HG02588 (cell line): ENCODE data around the gene WEE2.
A peak's percentile ranks its signal among the peaks of the same experiment; 100 is the strongest.
"Not testable (repeated sequence)": the region's sequence is repeated elsewhere in the genome, so short reads cannot be mapped to it uniquely, and the experiment has no call there.

Experiments used
- ATAC-seq: cut with Tn5 transposase; IDR thresholded peaks from one replicate; pipeline ENCODE4 v1.9.1; 2021; ENCODE audit warnings: mild to moderate bottlenecking, moderate library complexity; ENCODE audit not compliant: unreplicated experiment

The WEE2 gene

DNA sequence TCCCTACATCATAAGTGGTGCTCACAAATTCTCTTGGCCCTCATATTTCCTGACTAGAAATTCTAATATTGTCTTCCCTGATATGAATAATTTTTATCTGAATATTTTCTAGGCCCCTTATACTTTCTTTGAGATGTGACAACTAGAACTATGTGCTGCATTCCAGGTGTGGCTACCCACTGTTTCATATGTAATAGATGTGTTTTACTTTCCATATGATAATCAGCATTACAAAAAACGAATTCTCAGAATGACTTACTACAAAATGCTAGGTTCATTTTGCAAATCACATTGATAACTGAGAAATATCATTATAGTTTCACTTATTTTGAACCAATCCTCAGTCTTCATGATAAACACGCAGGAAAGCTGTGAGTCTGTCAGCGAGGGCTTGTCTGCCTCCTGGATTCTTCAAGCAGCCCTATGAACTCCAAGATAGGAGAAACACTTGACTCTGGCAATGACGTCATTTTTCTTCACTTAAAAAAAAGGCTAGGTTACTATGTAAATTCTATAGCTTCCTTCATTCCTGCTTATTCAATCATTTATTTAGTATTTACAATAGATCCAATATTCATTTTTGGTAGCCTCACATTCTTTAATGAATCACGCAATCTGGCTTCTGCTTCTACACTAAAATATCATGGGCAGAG is 4.6 kb downstream of the WEE2 start:
- ATAC-seq = no peak

DNA sequence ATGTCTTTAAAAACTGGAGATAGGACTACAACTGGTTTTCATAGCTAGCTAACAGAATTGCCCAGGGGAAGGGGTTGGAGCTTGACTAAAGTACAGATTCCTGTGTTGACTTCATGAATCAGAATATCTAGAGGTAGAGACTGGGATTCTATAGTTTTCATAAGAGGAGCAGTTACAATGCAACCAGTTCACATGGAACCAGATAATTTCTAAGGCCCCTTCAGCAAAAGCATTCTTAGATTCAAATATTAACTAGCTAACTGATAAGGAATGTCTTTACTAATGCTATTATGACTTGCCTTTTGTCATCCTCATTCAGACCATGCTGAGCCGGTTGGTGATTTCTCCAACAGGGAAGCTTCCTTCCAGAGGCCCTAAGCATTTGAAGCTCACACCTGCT is 5.7 kb downstream of the WEE2 start:
- no peak for ATAC-seq

DNA sequence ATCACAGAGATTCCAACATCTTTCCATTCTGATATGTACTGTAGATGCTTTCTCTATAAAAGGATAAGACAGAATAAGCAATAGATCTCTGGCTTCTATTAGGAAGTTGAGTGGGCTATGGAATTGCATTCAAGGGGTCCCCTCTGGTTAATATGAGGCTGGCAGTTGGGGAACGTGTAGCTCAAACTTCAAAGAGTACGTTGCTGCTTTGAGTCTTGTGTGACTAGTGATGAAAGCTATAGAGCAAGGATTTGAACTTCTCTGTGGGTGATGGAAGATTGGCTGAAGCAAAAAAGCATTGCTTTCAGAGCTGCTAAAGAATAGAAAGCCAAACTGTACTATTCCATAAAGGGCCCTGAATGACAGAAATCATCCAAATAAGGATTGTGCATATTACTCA is 6.4 kb downstream of the WEE2 start:
- no peak for ATAC-seq

DNA sequence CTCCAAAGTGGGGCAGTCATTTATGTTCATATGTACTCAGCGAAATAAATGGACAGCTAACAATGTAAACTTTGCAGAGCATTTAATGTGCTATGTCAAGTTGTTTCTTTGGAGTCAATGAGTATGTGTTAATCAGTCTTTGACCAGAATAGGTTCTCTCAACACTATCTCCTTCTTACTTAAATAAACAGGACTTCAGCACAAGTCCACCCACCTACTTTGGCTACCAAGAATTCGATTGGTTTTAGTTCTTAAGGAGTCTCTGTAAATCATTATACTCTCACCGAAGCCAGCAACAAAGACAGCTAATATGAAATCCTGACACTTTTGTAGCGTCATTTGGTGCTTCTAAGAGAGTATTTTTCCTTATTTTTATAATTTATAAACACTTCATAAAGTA is 6.9 kb downstream of the WEE2 start:
- ATAC-seq = no peak

DNA sequence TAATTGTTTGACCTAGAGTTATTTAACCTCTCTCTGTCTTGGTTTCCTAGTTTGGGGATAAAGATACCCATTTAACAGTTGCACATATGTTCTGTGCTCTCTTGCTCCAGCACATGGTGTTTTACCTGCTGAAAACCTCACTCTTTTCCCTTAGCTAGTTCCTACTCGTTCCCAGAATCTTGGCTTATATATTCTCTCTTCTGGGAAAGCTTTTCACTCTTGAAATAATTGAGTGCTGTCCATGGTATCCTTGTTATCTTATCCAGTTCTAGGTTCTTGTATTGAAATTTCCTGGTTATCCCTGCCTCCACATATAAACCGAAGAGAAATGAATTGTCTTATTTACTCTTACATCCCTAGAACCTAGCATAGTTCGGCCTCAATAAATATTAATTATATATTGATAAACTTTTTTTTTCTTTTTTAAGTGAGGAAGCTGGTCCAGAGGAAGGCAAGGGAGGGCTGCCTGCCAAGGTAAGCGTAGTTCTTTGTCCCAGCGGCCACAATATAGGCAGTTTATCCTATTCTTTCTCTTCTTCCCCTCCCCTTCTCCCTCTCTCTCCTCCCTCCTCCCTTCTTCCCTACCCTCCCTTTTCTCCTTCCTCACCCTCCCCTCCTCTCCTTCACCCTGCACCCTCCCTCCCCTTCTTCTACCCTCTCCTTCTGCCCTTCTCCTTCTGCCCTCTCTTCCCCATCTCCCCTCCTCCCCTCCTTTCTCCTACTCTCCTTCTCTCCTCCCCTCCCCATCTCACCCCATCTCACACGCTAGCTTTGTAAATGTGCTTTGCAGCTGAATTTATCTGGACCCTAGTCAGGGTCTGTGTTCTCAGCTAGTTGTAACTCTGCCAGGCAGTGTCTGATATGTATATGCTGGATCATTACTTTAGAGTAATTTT is 7.9 kb downstream of the WEE2 start:
- no peak for ATAC-seq

DNA sequence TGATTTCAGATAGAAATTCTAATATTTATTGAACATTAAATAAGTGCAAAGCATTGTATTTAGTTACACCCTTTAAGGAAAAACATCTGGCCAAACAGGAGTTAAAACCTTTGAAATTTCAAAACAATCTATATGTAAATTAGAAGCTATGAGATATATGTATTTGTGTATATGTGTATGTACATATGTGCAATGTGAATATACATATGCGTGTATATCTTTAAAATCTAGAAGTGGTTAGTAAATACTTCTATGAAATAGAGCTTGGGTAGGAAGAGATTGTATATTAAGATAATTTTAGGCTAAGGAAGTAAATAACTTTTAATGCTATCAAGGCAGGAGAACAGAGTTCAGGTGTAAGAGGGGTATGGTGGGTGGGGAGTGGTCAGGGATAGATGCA is 9.3 kb downstream of the WEE2 start:
- no peak for ATAC-seq

DNA sequence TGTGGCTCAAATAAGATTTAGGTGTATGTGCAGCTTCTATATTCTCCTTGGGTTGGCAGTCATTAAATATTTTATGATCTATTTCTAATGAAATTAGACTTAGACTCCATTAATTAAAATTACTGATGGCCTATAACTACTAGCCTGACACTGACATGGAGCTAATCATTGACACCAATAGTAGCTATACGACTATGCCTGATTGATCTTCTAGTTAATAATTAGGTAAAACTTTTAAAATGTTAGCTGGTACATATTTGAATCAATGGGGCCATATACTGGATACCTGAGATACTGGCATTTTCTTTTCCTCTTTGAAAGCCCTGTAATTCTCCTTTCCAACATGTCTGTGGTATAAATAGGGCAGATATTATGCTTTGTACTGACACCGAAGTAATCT is 14.4 kb downstream of the WEE2 start:
- no peak for ATAC-seq

DNA sequence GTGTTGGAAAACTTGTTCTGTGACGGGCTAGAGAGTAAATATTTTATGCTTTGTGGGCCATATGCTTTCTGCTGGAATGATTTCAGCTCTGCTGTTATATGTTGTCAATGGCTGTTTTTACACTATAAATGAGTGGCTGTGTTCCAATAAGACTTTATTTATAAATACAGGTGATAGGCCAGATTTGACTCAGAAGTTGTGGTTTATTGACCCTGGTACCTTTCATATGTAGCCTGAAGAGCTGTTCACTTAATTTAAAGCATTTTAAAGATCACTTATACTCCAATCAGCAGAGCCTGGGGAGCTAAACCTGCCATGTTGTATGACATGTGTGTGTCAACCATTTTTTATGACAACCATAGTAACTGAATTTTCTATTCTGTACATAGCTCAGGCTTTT is 20.9 kb downstream of the WEE2 start:
- no peak for ATAC-seq

DNA sequence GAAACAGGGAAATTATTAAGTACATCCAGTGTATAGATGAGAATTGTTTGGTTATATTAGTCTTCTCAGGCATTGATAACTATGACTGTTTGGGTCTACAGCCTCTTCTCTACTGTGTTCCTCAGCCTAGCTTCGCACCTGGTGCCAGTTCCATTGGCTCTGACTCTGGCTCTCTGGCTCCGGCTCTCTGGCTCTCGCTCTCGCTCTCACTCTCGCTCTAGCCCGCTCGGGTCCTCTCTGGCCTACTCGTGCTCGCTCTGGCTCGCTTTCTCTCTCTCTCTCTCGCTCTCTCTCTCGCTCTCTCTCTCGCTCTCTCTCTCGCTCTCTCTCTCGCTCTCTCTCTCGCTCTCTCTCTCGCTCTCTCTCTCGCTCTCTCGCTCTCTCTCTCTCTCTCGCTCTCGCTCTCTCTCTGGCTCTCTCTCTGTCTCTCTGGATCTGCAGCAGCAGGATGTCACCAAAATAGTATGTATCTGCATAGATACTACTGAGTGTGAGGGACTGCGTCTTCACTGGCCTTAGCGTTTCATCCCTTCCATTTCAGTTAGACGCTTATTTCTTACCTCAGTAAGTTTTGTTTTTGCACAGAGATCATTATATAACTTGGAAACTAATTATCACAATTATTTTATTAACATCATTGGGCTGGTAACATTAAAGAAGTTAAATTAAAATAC is 23.5 kb downstream of the WEE2 start:
- ATAC-seq = no peak

DNA sequence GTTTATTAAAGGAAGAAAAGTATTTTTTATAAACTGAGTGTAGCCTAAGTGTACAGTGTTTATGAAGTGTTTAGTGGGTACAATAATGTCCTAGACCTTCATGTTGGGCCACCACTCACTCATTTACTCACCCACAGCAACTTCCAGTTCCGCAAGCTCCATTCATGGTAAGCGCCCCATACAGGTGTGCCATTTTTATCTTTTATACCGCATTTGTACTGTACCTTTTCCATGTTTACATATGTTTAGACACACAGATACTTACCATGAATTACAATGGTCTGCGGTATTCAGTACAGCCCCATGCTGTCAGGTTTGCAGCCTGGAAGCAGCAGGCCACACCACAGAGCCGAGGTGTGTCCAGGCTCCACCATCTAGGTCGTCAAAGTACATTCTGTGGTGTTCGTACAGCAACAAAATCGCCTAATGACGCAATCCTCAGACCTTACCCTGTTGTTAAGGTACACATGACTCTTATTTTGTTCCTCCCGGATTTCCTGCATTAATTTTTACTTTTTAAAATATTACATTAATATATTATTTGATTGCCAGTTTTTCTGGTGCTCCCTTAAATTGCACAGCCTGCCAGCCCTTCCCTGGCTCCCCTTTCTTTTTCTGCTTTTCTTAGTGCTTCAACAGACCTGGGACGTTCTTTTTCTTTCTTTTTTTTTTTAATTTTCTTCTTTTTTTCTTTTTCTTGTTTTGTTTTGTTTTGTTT is 29.1 kb downstream of the WEE2 start:
- no peak for ATAC-seq

DNA sequence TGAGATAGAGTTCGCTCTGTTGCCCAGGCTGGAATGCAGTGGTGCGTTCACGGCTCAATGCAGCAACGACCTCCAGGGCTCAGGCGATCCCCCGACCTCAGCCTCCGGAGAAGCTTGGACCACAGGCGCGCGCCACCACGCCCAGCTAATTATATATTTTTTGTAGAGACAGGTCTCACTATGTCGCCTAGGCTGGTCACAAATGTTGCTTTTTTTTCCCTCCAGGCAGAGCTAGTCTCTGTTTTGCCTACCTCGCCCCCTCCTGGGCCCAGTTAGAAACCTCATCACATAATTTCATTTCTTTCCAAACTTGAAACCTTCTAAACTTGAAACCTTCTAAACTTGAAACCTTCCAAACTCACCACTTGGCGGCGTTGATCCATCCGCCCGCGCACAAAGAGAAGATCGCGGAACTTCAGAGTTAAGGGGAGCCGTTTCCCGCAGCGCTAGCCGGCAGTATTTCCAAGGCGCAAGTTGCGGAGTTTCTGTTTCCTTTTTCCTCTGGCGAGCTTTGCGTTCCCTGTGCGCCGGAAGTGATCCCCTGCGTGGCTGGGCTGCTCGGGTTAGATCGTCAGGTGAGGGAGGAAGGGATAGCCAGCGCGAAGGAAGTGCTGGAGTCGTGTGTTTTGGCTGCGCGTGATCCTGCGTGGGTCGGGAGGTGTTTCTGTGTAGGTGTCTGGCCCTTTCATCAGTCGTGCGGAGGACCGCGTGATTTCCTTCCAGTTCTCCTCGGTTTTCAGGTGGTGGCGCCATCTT is 29.9 kb downstream of the WEE2 start, which contains the start of gene SSBP1:
Gene SSBP1 (plus strand): TSS at position 523 of the 756 bp plus-strand sequence. CDS start 809 bp downstream, outside the sequence.
- ATAC-seq = peak; percentile 92

DNA sequence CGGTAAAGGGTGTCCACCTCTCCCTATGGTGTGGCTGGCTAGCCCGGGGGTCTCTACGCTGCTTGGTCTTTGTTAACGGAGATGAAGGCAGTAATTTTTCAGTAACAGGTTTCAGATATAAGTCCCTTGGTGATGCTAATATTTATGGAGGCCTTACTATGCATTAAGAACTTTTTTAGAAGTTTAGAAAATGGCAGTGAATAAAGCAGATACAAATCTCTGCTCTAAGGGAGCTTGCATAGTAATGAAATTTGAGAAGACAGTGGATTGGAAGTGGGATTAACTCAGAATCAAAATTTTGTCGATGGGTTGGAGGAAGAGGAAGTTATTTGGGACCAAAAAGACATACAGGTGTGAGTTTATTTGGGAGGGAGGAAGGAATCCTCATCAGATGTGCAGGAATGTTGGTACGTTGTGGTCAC is 30.4 kb downstream of the WEE2 start:
- no peak for ATAC-seq

DNA sequence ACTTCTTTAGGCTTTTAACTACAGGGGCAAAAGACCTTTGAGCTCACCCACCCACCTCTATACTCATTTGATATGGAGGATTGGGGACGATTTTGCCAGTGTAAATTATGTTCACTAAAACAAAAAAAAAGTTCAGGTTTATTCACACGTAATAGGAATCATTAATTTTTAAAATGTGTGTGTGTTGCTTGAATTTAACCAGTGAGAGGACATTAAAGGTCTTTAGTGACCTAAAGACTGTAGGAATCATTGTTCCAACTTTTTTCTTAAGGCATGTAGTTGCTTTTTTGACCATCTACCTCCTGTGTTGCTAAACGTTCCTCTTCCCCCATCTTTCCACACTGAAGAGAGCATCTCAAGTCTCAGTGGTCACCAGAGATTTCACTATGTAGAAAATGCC is 31.1 kb downstream of the WEE2 start:
- ATAC-seq = no peak

DNA sequence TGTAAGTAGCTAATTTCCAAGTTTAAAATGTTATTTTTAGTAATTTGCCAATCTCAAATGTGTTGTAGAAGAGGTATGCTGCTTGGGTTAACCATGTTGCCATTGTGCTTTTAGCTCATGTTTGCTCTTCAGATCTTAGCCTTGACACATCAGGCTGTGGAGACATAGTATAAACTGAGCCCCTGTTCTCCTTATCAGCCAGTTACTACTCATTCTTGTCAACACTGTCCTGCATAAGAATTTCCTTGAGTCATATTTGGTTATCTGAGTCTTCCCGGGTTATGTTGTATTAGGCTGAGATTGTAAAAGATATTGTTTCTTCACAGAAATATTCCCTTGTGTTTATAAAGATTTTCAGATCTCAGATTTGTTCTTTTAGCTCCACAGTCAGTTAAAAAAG is 34.1 kb downstream of the WEE2 start:
- ATAC-seq = no peak

DNA sequence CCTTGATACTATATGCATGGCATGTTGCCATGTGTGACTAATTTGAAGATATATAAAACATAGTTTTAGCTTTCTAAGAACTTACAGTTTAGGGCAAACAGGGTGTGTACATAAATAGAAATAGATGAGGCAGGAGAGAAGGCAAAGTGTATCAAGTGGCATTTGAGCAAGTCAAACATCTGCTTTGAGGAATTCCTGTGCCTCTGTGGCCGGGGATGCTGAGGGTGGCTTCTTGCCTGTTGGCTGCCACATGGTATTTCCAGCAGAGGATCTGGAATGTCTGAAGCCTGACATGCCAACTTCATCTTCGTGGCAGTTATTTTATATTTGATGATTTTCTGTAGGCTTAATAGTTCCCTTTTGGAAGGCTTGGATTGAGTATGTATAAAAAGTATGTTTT is 36.0 kb downstream of the WEE2 start:
- ATAC-seq = no peak

DNA sequence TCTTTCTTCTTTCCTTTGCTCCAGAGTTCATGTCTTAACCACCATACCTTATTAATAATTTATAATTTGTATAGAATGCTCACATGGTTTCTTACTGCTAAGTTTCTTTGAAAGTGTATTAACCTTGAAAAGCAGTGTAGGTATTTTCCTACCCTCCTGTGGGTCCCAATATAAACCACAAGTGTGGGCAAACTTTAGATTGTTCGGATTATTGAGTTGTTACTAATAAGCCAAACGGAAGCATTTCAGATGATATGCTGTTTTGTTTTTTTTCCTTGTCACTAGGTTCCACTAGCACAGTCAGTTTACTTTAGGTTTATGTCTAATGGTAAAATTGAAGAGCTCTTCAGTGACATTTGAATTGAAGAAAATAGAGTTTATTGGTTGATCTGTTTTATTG is 40.2 kb downstream of the WEE2 start:
- ATAC-seq = no peak

DNA sequence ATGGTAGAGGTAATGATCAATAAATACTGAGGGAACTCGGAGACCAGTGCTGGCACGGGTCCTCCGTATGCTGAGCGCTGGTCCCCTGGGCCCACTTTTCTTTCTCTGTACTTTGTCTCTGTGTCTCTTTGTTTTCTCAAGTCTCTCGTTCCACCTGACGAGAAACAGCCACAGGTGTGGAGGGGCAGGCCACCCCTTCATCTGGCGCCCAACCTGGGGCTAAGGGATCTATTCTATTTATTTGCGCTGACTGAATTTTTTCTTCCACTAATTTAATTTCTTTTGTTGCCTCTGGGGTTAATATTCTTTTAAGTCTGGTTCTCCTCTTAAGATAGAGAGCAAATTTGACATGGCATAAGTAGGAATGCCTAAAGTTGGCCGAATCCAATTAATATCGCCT is 43.8 kb downstream of the WEE2 start:
- ATAC-seq = not testable (repeated sequence)

DNA sequence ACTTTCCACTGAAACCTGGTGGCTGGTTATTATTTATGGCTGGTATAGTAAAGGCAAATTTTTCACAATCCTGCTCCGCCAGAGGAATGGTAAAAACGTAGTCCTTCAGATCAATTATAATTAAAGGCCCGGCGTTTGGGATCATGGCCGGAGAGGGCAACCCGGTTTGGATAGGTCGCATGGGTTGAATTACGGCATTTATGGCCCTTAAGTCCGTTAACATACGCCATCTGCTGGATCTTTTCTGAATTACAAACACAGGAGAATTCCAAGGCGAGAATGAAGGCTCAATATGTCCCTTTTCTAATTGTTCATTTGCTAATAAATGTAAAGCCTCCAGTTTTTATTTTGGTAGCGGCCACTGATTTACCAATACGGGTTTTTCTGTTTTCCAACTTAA is 44.5 kb downstream of the WEE2 start:
- no peak for ATAC-seq

DNA sequence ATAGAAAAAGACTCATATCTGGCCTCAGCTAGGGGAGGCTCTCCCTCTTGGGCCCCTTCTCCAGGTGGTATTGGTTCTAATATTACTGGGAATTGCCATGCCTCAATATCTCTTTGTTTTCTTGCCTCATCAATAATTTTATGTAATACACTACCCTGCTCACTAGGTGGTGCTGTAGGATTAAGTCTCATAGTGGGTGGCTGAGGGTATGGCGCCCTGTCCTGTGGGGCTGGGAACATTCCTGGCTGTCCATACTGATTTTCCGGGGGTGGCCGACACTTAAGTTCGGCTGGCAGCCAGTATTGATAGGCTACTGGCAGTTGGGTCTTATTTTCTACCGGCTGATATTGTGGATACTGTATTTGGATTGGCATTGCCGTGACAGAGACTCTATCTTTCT is 46.8 kb downstream of the WEE2 start:
- no peak for ATAC-seq

DNA sequence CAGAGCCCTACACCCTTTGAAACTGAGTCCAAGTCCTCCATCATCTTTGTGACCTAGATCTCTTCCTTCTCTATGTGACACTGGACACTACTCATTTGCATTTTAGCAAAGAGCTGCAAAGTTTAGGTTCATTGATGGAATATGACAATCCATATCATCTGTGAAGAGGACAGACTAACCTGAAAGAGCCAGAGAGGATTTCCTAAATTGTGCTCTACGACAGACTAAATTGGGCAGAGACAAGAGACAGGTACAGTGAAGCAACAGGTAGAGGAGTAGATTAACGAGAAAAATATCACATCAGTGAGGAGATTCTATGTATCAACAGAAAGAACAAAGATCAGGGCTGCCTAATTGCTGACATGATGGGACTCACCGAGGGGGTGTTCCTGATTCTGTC is 55.6 kb downstream of the WEE2 start, which contains the start of gene TAS2R3:
Gene TAS2R3 (plus strand): TSS at position 301 of the 400 bp plus-strand sequence. CDS start 62 bp downstream, at position 363.
- ATAC-seq = no peak
